Posterior cingulate gyrus (tissue), 11 donors: ENCODE measurements around the gene RRAGA.
"Not testable (repeated sequence)": the region's sequence is repeated elsewhere in the genome, so short reads cannot be mapped to it uniquely, and the experiment has no call there.

Source experiments
- DNase-seq, 10 donors: peaks; one replicate each; pipeline versions ENCODE4 v3.0.0 to v3.0.0-alpha.2; 2020 to 2021; ENCODE audit warnings: mixed read lengths in 3 of 10
- intact Hi-C: fragments of 100-400 bp; cut with DNase I; formaldehyde crosslinking; loops from one replicate; pipeline ENCODE4 v1.15.1; 2023

The RRAGA gene

DNA sequence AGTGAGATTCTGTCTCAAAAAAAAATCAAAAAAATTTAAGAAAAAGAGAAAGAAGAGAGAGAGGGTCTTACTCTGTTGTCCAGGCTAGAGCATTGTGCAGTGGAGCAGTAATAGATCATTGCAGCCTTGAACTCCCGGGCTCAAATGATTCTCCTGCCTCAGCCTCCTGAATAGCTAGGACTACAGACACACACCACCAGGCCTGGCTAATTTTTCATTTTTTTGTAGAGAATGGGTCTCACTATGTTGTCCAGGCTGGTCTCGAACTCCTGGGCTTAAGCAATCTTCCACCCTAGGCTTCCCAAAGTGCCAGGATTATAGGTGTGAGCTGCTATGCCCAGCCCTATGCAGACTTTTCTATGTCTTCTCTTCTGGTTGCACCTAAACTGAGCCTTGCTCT, 25.0 kb downstream of the RRAGA start:
- intact Hi-C loops, result no loop called here
- no peak for DNase-seq

DNA sequence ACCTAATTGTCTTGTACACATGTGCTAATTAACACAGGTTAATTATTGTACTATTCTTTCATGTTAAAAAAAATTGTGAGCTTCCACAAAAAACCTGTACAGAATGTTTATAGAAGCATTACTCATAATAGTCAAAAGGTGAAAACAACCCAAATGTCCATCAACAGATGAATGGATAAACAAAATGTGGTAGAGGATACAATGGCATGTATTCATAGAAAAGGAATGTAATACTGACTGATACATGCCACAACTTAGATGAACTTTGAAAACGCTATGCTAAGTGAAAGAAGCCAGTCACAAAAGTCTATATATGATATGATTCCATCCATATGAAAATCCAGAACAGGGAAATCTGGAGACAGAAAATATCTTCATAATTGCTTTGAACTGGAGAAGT, 25.6 kb downstream of the RRAGA start:
- DNase-seq, result no peak
- intact Hi-C loops, result no loop called here

DNA sequence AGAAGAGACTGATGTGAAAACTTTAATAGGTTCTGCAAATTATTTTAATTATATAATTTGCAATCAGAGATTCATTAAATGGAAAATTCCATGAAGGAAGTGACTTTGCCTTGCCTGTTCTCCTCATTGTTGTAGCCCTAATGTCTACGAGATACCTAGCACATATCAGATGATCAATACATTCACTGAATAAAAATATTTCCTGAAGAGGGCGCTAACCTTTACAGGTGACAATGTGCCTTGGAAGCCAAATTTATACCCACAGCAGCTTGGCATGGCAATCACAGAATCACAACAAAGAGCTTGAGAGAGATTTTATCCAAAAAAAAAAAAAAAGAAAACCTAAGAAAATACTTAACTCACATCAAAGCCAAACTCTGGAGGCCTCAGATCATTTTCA, 36.1 kb downstream of the RRAGA start:
- no peak for DNase-seq
- intact Hi-C loops, result no loop called here

DNA sequence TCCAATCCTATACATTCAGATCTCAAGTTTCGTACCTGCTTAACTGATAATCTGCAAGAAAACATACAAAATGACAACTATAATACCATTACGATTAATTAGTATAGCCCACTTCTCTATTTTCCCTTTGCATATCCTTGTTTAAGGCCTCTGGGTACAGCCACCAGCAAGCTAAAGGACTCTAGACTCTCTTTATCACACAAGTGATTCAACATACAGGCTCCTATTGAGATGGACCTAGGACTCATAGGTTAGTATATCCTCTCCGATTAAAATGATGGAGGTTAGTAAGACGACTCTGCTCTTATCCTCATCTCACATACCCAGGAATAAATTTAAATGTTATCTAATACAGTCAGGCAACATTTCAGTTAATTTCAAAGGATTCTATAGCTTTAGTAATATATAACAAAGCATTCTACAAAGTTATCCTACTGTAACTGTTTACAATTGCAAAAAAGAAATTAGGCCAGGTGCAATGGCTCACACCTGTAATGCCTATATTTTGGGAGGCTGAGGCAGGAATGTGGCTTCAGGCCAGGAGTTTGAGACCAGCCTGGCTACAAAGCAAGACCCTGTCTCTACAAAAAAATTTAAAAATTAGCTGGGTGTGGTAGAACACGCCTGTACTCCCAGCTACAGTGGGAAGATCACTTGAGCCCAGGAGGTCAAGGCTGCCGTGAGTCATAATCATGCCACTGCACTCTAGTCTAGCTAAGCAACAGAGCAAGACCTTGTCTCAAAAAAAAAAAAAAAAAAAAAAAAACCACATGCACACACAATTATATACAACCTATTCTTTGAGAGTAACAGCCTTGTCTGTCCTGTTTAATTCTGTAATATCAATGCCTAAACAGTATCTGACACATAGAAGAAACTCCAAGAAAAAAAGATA, 38.1 kb downstream of the RRAGA start:
- intact Hi-C loops, result no loop called here
- DNase-seq, result no peak

DNA sequence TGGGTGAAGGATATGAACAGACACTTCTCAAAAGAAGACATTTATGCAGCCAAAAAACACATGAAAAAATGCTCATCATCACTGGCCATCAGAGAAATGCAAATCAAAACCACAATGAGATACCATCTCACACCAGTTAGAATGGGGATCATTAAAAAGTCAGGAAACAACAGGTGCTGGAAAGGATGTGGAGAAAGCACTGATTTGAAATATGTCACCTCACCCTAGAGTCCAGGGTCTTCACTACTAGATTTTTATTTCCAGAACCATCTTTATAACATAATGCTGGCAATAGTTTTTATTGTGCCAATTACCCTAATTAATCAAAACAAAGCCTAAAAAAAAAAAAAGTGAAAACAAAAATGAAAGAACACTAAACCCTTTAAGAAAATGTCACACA, 48.2 kb downstream of the RRAGA start:
- DNase-seq, intact Hi-C loops: not testable (repeated sequence)
